GM18951 (cell line): ENCODE measurements around the gene TRAPPC3.
A peak's percentile ranks its signal among the peaks of the same experiment; 100 is the strongest.

ENCODE experiments used
- POLR2A ChIP-seq: IDR thresholded peaks from 4 replicates; pipeline ENCODE4 v1.6.1; 2011; ENCODE audit warnings: mild to moderate bottlenecking; ENCODE audit not compliant: insufficient read length, insufficient read depth; ENCODE audit errors: extremely low read depth
- in situ Hi-C: fragments of 300-500 bp; cut with MboI; formaldehyde crosslinking; loops from one replicate; pipeline ENCODE4 v1.12.0; 2022; ENCODE audit warnings: low sequenced_read_pairs, mixed read lengths, inconsistent platforms; ENCODE audit not compliant: unreplicated experiment

Gene TRAPPC3

DNA sequence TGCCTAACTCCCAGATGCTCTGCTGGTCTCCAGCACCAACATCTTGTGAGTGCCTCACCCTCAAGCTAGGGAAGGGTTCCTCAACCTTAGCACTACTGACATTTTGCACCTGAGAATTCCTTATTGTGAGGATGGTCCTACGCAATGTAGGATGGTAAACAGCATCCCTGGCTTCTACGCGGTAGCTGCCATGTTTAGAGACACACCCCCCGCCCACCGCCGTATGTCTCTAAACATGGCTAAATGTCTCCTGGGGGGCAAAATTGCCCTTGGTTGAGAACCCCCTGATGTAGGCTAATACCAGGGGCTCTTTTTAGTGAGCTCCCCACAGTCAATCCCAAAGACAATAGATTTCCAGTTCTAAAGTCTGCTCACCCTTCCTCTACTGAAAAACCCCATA, 4.2 kb upstream of the TRAPPC3 start:
- in situ Hi-C loops: no loop called here
- no peak for TF ChIP-seq POLR2A

GRCh38 chr1:36151845-36152203, 2.5 kb upstream of the TRAPPC3 start:
- in situ Hi-C loops: no loop called here

GRCh38 chr1:36151134-36151844, 2.0 kb upstream of the TRAPPC3 start:
- TF ChIP-seq POLR2A: no peak
- in situ Hi-C loops: no loop called here

More at GRCh38 chr1:36151845-36152203, 2.5 kb upstream of the TRAPPC3 start:
- peak; percentile 48 for TF ChIP-seq POLR2A

DNA sequence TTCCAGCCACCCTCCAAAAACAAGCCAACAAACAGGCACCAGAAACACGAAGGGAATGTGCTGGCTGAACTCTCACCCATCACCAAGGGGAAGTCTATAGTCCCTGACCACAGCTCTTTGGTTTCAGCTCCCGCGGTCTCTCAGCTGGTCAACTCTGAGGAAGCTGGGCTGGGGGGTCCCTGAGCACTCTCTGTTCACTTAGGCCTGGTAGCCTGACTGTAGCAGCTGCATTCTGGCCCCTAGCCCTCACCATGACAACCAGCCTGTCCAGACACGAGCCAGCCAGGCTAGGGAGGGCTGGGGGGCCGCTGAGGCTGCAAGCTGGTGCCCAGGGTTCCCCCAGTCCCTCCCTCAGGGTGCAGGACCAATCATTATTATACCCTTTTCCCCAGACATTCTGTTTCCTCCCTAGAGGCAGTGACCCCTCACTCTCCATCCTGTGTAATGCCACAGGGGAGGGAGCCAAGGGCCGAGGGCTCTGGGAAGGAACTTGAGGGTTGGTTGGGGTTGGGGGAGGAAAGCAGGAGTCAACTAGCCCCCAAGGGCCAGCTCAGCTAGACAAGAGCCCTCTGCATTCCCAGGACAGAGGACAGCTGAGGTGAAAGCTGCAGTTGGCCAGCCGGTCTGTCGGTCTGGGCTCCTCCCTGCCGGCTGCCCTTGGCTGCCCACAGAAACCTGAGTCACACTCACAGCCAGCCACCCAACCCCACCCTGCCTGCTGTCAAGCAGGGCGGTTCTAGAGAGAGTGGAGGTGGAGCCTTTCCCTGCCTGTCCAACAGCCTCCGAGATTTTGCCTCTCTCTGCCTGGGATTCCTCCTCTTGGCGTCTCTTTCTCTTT, 1.2 kb upstream of the TRAPPC3 start:
- in situ Hi-C loops: no loop called here
- TF ChIP-seq POLR2A: peak; percentile 63

- in situ Hi-C loops: no loop called here
- no peak for TF ChIP-seq POLR2A
These were observed 648 bp upstream of the TRAPPC3 start for GRCh38 chr1:36149973-36150295.

DNA sequence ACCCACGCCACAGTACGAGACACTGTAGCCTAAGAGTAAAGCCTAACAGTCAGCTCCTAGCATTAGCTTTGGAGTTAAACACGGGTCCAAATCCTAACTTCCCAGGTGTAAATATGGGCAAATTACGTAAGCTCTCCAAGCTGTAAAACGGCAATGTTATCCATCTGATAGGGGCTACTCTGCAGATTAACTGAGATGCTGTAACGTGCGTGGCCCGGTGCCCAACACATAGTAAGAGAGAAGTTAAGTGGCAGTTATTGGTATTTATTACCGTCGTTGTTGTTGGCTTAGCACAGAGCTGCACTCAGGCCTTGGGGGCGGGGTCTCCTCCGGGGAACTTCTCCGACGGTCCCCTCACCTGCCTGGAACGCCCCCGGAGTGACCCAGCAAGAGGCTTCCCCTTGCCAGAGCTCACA, 457 bp downstream of the TRAPPC3 start:
- in situ Hi-C loops: no loop called here
- TF ChIP-seq POLR2A: no peak

GRCh38 chr1:36144413-36144812, 4.9 kb downstream of the TRAPPC3 start:
- in situ Hi-C loops: no loop called here
- TF ChIP-seq POLR2A: no peak

DNA sequence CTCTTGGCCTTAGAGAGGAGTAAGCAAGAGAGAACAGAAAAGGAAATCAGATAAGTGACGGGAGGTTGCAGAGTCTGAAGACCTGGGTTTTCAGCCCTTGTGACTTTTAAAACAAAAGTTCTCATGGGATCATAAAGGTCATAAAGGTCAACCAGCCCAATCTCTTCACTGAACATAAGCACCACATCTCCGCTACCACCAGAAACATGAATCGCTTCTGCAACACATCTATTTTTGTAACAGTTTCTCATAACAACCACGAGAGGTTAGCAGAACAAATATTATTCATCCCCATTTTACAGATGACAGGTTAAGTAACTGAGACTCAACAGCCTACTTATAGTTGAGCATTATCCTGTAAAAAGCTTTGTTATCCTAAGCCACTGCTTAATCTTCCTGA, 5.9 kb downstream of the TRAPPC3 start:
- no peak for TF ChIP-seq POLR2A
- in situ Hi-C loops: no loop called here

DNA sequence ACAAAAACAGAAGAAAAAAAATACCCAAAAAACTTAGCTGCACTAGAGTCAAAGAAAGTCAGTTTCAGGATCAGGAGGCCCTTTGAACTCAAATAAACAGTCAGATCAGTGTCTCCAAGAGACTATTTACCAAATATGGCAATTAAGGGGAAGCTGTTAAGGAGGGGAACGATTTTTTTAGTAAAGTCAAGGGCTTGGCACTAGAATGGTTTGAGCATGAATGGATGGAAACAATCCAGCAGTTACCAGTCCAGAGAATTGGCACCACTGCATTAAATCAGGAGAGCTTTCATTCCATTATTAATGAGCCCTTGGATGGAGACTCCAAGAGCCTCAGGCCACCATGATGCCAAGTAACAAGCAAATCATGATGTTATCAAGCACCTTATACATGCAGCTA, 7.2 kb downstream of the TRAPPC3 start:
- in situ Hi-C loops: no loop called here
- TF ChIP-seq POLR2A: no peak

DNA sequence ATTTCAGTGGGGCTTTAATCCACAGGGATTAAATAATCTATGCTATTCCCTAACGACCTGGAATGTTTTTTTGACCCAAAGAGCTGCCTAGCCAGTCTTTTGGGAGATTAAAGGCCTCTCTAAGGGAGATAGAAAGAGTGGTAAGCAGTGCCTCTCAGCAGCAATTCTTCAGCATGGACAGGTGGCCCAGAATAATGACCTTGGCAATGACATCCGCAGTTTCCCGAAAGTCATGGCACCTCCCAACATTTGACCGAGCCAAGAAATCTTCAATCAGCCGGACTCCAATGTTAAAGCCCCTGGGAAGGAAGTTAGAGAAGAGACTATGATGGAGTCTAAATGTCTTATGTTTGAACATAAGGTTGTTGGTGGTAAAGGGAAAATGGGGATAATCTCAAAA, 9.8 kb downstream of the TRAPPC3 start:
- in situ Hi-C loops: no loop called here
- no peak for TF ChIP-seq POLR2A

- TF ChIP-seq POLR2A: no peak
- in situ Hi-C loops: no loop called here
These were observed 11.5 kb downstream of the TRAPPC3 start for GRCh38 chr1:36137776-36138175.

DNA sequence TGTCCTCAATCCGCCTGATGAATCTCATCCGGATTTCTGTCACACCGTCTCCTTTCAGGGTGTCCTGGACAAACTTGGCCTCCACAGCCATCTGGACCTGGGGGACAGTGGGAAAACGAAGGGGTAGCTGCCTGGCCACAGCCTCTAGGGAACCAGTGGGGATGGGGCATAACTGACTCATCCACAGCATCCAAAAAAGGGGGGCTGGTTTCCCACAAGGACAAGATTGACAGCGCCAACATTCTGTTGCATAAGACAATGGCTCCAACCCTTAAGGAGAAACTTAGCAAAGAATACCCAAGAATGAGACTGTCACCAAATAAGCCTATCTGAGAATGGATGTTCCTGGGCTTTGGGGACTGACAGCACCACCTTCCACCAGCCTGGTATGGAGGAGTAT, 12.1 kb downstream of the TRAPPC3 start:
- TF ChIP-seq POLR2A: no peak

GRCh38 chr1:36136535-36136934, 12.8 kb downstream of the TRAPPC3 start:
- in situ Hi-C loops: no loop called here
- no peak for TF ChIP-seq POLR2A

More for the DNA sequence above, 12.1 kb downstream of the TRAPPC3 start:
- in situ Hi-C loops: no loop called here

DNA sequence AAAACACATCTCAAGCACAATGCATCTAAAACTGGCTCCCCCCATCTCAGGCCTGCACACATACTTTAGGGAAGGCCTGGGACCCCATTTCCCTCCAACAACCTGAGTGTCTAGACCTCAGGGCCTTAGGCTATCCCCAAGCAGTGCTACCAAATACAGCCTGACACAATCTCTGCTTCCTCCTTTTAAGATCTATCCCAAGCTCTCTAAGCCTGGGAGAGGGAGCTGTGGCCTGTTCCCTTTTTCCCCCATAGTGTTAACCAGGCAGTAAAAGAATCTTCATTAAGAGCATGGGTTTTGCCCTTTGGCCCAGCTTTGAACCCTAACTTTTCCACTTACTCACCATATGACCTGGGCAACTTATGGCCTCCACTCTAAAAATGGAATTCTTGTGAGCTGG, 13.5 kb downstream of the TRAPPC3 start:
- TF ChIP-seq POLR2A: no peak
- in situ Hi-C loops: no loop called here
